Breast epithelium (tissue), 3 donors: ENCODE data around the gene NPTXR.

Source experiments
- CTCF ChIP-seq, 3 donors: fragments of 450-650 bp; IDR thresholded peaks; one replicate each; pipeline ENCODE4 v1.5.1; 2016 to 2017; ENCODE audit warnings: antibody characterized with exemption in 3 of 3, mild to moderate bottlenecking in 3 of 3, moderate library complexity in 3 of 3
- POLR2A ChIP-seq: fragments of 450-650 bp; IDR thresholded peaks from one replicate; pipeline ENCODE4 v1.6.1; 2016; ENCODE audit warnings: antibody characterized with exemption, mild to moderate bottlenecking, moderate library complexity

GRCh38 chr22:38839686-38840085 lies 4.1 kb downstream of the NPTXR start:
- TF ChIP-seq CTCF (IDR thresholded peaks at IDR 0.05) (no peak), POLR2A (no peak)
